Ovary (tissue), 9 donors: ENCODE data around the gene VPS29. TPM values are rescaled to one million over a fixed set of nuclear protein-coding genes. Genes with fewer than 3 reads are reported as not detected.
"Not testable (repeated sequence)": the region's sequence is repeated elsewhere in the genome, so short reads cannot be mapped to it uniquely, and the experiment has no call there.

ENCODE experiments used
- DNase-seq, 5 donors: peaks; one replicate each; pipeline ENCODE4 v3.0.0-alpha.2; 2019 to 2020
- H3K27ac ChIP-seq, 2 donors: fragments of 200-600 bp; one replicate each; pipeline versions ENCODE4 v1.5.1 to v1.8.0; 2019 to 2022
- H3K27me3 ChIP-seq: fragments of 200-600 bp; one replicate; pipeline ENCODE4 v1.8.0; 2022
- H3K36me3 ChIP-seq: fragments of 200-600 bp; sonication (generic); one replicate; pipeline ENCODE4 v1.5.1; 2019
- H3K4me1 ChIP-seq: one replicate; pipeline ENCODE4 v1.8.1; 2013; ENCODE audit warnings: mild to moderate bottlenecking, moderate library complexity; ENCODE audit not compliant: insufficient read depth
- H3K4me3 ChIP-seq: fragments of 200-600 bp; sonication (generic); one replicate; pipeline ENCODE4 v1.5.1; 2017
- H3K9me3 ChIP-seq, 2 donors: fragments of 200-600 bp in 1 of 2; sonication (generic) in 1 of 2; one replicate each; pipeline versions ENCODE4 v1.5.1 to v1.8.1; 2013 to 2019; ENCODE audit warnings: mild to moderate bottlenecking in 1 of 2, moderate library complexity in 1 of 2
- CTCF ChIP-seq, 3 donors: fragments of 450-650 bp in 2 of 3; fragments of 200-600 bp in 1 of 3; IDR thresholded peaks; one replicate each; pipeline versions ENCODE4 v1.5.1 to v1.8.0; 2016 to 2022; ENCODE audit warnings: antibody characterized with exemption in 3 of 3, mild to moderate bottlenecking in 1 of 3
- EP300 ChIP-seq: sonication (generic); formaldehyde crosslinking; IDR thresholded peaks from one replicate; pipeline ENCODE4 v1.6.1; 2017; ENCODE audit warnings: antibody characterized with exemption
- POLR2A ChIP-seq: fragments of 450-650 bp; IDR thresholded peaks from one replicate; pipeline ENCODE4 v1.6.1; 2017; ENCODE audit warnings: antibody characterized with exemption, mild to moderate bottlenecking, moderate library complexity
- WGBS, 3 donors: extraction: QIAGEN DNeasy Blood & Tissue Kit in 1 of 3; methylation state at CpG; one replicate each; pipeline versions ENCODE4 v1.1.5 to v1.1.7; 2013 to 2017; 5-methylcytosine and 5-hydroxymethylcytosine counted together
- intact Hi-C, 4 donors: fragments of 100-400 bp; cut with DNase I; formaldehyde crosslinking; loops; one replicate each; pipeline versions ENCODE4 v1.11.0 to v1.15.1; 2022 to 2023
- polyA plus RNA-seq, 2 donors: library from polyadenylated mRNA; stranded (reverse); fragments of 200-250 nt in 1 of 2; fragments of 350-450 nt in 1 of 2; fragmentation: Illumina TruSeq in 1 of 2; extraction: RNeasy Lipid Tissue Mini Kit (QIAGEN cat#74804) in 1 of 2; gene quantifications; one replicate each; pipeline ENCODE4 v1.2.3, GENCODE V29; 2013 to 2014
- total RNA-seq, 7 donors: library from RNA; depleted of rRNA in 2 of 7; stranded (reverse); fragments of >200 nt in 2 of 7; fragmentation: NEBNext Ultra II Directional in 3 of 7; extraction: Animal tissue kit (Norgen Biotek cat#: 25700) in 3 of 7; gene quantifications; one replicate each; pipeline versions ENCODE4 v1.1.0 to v1.2.4, GENCODE V29; 2016 to 2023
- donor health status: DM: no; HTN: no; CAD: no; lungs with moderate emphysema.
- donor health status: DM: no; HTN: no; CAD: no.
- donor health status: Bipolar disorder and iron deficiency.
- donor health status: DM: yes; HTN: yes; CAD: no.
- donor health status: DM: no; HTN: no; CAD: no.
- donor health status: DM: yes; HTN: yes; CAD: no.

Gene VPS29
- total and polyA plus RNA-seq, 9 donors = 51.3 to 134 (median 82.8) TPM

DNA sequence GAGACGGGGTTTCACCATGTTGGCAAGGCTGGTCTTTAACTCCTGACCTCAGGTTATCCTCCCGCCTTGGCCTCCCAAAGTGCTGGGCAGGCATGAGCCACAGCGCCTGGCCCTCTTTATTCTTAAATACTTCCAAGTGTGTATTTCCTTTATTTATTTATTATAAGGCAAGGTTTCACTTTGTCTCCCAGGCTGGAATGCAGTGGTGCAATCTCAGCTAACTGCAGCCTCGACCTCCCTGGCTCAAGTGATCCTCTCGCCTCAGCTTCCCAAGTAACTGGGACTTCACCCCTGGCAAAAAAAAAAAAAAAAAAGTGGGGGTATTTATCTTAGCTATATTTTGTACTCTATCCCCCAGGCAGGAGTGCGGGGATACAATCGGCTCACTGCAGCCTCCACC lies 26.5 kb downstream of the VPS29 start:
- no peak for DNase-seq
- no peaks in the 10 kb centered on the region for H3K9me3 ChIP-seq
- no peaks in the 10 kb centered on the region for H3K4me1 ChIP-seq
- no peak for TF ChIP-seq CTCF (IDR thresholded peaks at IDR 0.05)
- no peak for TF ChIP-seq POLR2A
- TF ChIP-seq EP300 = no peak
- H3K4me3 ChIP-seq = no peak overlapping the region
- 92 to 97% (median 96%) methylated on average over 7 of the region's 7 CpGs for WGBS, 3 donors
- intact Hi-C loops = no loop called here
- no peaks in the 10 kb centered on the region for H3K36me3 ChIP-seq
- no peaks in the 10 kb centered on the region for H3K27me3 ChIP-seq
- no peak overlapping the region for H3K27ac ChIP-seq

- no peaks in the 10 kb centered on the region for H3K27me3 ChIP-seq
- peak; percentile 95 to 97 (median 96) for DNase-seq
- H3K4me3 ChIP-seq = peak within 1 kb of the TSS; percentile 61
- intact Hi-C loops = loop anchor here in 2 of 4 donors (5.0 to 10.0 kb wide), 3 partner anchors 134 to 419 kb away; no protein-coding TSS in a partner anchor
- 0% methylated on average over 63 to 78 of the region's 78 CpGs for WGBS, 3 donors
- no peaks in the 10 kb centered on the region for H3K36me3 ChIP-seq
- no peaks in the 10 kb centered on the region for H3K9me3 ChIP-seq
- peak; percentile 93 for TF ChIP-seq POLR2A
- no peak for TF ChIP-seq CTCF (IDR thresholded peaks at IDR 0.05)
- no peak for TF ChIP-seq EP300
- H3K4me1 ChIP-seq = peaks cover 8% of the 10 kb centered on the region
- peak within 1 kb of the TSS; percentile 73 to 99 for H3K27ac ChIP-seq
Observed at GRCh38 chr12:110468214-110469048, 33.5 kb downstream of the VPS29 start, which contains the start of the genes FAM216A and GPN3. Gene FAM216A, plus strand, starts transcription at chr12:110468845. Its CDS starts 31 bp downstream, at chr12:110468876. Gene GPN3, minus strand, starts transcription at chr12:110468257. Its CDS starts 54 bp downstream, at chr12:110468203.

DNA sequence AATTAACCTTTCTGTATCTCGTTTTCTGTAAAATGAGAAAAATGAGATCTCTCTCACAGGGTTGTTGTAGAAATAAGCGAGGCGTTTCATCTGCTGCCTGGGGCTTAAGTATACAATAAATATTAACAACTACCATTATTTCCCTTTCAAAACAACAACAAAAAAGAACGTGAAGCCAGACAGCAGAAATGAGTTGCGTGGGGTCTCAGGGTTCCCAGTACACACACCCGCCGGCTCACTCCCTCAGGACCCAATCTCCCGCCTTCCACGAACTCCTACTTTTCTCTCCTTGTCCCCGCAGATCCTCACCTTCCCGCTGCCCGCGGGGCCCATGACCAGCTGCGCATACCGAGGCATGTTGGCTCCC lies 34.1 kb downstream of the VPS29 start:
- H3K4me3 ChIP-seq = peak overlapping the region; percentile 61
- intact Hi-C loops = loop anchor here in 2 of 4 donors (5.0 to 10.0 kb wide), 3 partner anchors 134 to 419 kb away; no protein-coding TSS in a partner anchor
- DNase-seq = no peak
- H3K27me3 ChIP-seq = no peaks in the 10 kb centered on the region
- WGBS, 3 donors = 0 to 1% (median 0%) methylated on average over 15 of the region's 15 CpGs
- H3K9me3 ChIP-seq = no peaks in the 10 kb centered on the region
- H3K36me3 ChIP-seq = no peaks in the 10 kb centered on the region
- no peak for TF ChIP-seq POLR2A
- no peak for TF ChIP-seq CTCF (IDR thresholded peaks at IDR 0.05)
- TF ChIP-seq EP300 = no peak
- peaks cover 8% of the 10 kb centered on the region for H3K4me1 ChIP-seq
- peak overlapping the region in 1 of 2 donors; percentile 99 for H3K27ac ChIP-seq

DNA sequence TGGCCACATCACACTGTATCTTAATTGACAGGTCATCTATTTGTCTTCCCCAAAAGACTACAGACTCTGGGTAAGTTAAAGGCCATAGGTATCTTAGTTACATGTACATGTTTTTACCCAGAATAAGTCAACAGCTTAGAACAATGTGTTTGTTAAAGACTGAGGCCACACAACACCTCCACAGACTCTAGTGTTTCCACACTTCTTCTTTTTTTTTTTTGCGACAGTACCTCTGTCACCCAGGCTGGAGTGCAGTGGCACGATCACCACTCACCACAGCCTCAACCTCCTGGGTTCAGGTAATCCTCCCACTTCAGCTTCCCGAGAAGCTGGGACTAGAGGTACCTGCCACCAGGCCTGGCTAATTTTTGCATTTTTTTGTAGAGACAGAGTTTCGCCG lies 35.1 kb downstream of the VPS29 start:
- intact Hi-C loops = loop anchor here in 2 of 4 donors (5.0 to 10.0 kb wide), 3 partner anchors 136 to 421 kb away; no protein-coding TSS in a partner anchor
- H3K4me3 ChIP-seq = peak overlapping the region; percentile 61
- H3K9me3 ChIP-seq = no peaks in the 10 kb centered on the region
- H3K36me3 ChIP-seq = no peaks in the 10 kb centered on the region
- peaks cover 8% of the 10 kb centered on the region for H3K4me1 ChIP-seq
- H3K27me3 ChIP-seq = no peaks in the 10 kb centered on the region
- H3K27ac ChIP-seq = no peak overlapping the region
- no peak for DNase-seq
- WGBS, 3 donors = 61 to 71% (median 62%) methylated on average over 5 of the region's 5 CpGs
- TF ChIP-seq CTCF (IDR thresholded peaks at IDR 0.05) (no peak), EP300 (no peak), POLR2A (no peak)

DNA sequence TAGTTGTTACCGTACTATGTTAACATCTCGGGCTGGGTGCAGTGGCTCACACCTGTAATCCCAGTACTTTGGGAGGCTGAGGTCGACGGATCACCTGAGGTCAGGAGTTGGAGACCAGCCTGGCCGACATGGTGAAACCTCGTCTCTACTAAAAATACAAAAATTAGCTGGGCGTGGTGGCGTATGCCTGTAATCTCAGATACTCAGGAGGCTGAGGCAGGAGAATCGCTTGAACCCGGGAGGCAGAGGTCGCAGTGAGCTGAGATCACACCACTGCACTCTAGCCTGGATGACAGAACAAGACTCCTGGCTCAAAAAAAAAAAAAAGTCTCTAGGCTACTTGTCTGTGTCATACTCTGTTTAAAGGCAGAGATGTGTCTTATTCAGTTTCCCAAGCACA lies 36.1 kb downstream of the VPS29 start:
- DNase-seq, H3K27ac ChIP-seq, H3K4me1 ChIP-seq, H3K9me3 ChIP-seq, H3K27me3 ChIP-seq, H3K4me3 ChIP-seq, H3K36me3 ChIP-seq: not testable (repeated sequence)
- intact Hi-C loops = loop anchor here in 2 of 4 donors (5.0 to 10.0 kb wide), 3 partner anchors 137 to 422 kb away; no protein-coding TSS in a partner anchor
- 88 to 92% (median 90%) methylated on average over 11 of the region's 11 CpGs for WGBS, 3 donors
